Mesothelial cell of epicardium (in vitro differentiated cells): Measurements from ENCODE around the gene LMNTD1. TPM values are rescaled to one million over a fixed set of nuclear protein-coding genes. Genes with fewer than 3 reads are reported as not detected.

Experiments used
- DNase-seq, 2 experiments: peaks; one replicate each; pipeline ENCODE4 v3.0.0; 2021; ENCODE audit warnings: low spot score in 2 of 2; ENCODE audit not compliant: unreplicated experiment in 2 of 2
- H3K27ac Mint-ChIP-seq: 2 replicates; pipeline ENCODE4 v1.8.0; 2021; ENCODE audit warnings: mixed read lengths
- H3K27me3 Mint-ChIP-seq: 2 replicates; pipeline ENCODE4 v1.8.0; 2021; ENCODE audit warnings: low read depth, mixed read lengths
- H3K36me3 Mint-ChIP-seq: 2 replicates; pipeline ENCODE4 v1.8.0; 2021; ENCODE audit warnings: mixed read lengths
- H3K4me1 Mint-ChIP-seq: 2 replicates; pipeline ENCODE4 v1.8.0; 2021; ENCODE audit warnings: mixed read lengths
- H3K4me3 Mint-ChIP-seq: 2 replicates; pipeline ENCODE4 v1.8.0; 2021; ENCODE audit warnings: mild to moderate bottlenecking, moderate library complexity, mixed read lengths
- H3K9me3 Mint-ChIP-seq: 2 replicates; pipeline ENCODE4 v1.8.0; 2021; ENCODE audit warnings: mixed read lengths
- CTCF ChIP-seq: fragments of 200-600 bp; sonication (generic); IDR thresholded peaks from one replicate; pipeline ENCODE4 v1.5.0; 2021; ENCODE audit warnings: antibody characterized with exemption; ENCODE audit not compliant: unreplicated experiment
- total RNA-seq: library from RNA; stranded (reverse); gene quantifications from 3 replicates; pipeline ENCODE4 v1.2.1, GENCODE V29; 2021

LMNTD1 gene
- total RNA-seq, 1 donor from 2014 or later, result not detected

- Mint-ChIP-seq H3K27me3 (no peaks in the 10 kb centered on the region), H3K9me3 (peaks cover 12% of the 10 kb centered on the region), H3K27ac (no peak overlapping the region), H3K4me1 (no peaks in the 10 kb centered on the region), H3K36me3 (no peaks in the 10 kb centered on the region), H3K4me3 (no peak overlapping the region)
- no peak for DNase-seq
- no peak for TF ChIP-seq CTCF
These were observed 89.6 kb downstream of the LMNTD1 start for GRCh38 chr12:25463521-25463920.

- H3K4me3 Mint-ChIP-seq, result no peak overlapping the region
- TF ChIP-seq CTCF, result no peak
- H3K36me3 Mint-ChIP-seq, result no peaks in the 10 kb centered on the region
- no peak overlapping the region for H3K27ac Mint-ChIP-seq
- peaks cover 5% of the 10 kb centered on the region for H3K4me1 Mint-ChIP-seq
- H3K27me3 Mint-ChIP-seq, result no peaks in the 10 kb centered on the region
- no peak for DNase-seq
- peaks cover 12% of the 10 kb centered on the region for H3K9me3 Mint-ChIP-seq
These were observed 90.1 kb downstream of the LMNTD1 start for GRCh38 chr12:25463005-25463404.

- Mint-ChIP-seq H3K27me3 (no peaks in the 10 kb centered on the region), H3K27ac (no peak overlapping the region), H3K4me3 (no peak overlapping the region), H3K9me3 (peaks cover 29% of the 10 kb centered on the region), H3K36me3 (no peaks in the 10 kb centered on the region), H3K4me1 (peaks cover 5% of the 10 kb centered on the region)
- DNase-seq, result no peak
- no peak for TF ChIP-seq CTCF
These were observed 93.5 kb downstream of the LMNTD1 start for GRCh38 chr12:25459541-25459951.

- no peak for TF ChIP-seq CTCF
- DNase-seq, result no peak
- H3K9me3 Mint-ChIP-seq, result peaks cover 27% of the 10 kb centered on the region
- no peak overlapping the region for H3K4me3 Mint-ChIP-seq
- H3K4me1 Mint-ChIP-seq, result peaks cover 5% of the 10 kb centered on the region
- H3K36me3 Mint-ChIP-seq, result no peaks in the 10 kb centered on the region
- no peaks in the 10 kb centered on the region for H3K27me3 Mint-ChIP-seq
- no peak overlapping the region for H3K27ac Mint-ChIP-seq
These were observed 95.0 kb downstream of the LMNTD1 start for GRCh38 chr12:25458047-25458552.

- Mint-ChIP-seq H3K4me1 (peaks cover 5% of the 10 kb centered on the region), H3K36me3 (no peaks in the 10 kb centered on the region), H3K9me3 (peaks cover 25% of the 10 kb centered on the region), H3K4me3 (no peak overlapping the region), H3K27me3 (no peaks in the 10 kb centered on the region), H3K27ac (no peak overlapping the region)
- TF ChIP-seq CTCF, result no peak
- DNase-seq, result no peak
These were observed 96.6 kb downstream of the LMNTD1 start for GRCh38 chr12:25456474-25456873.

- Mint-ChIP-seq H3K27me3 (no peaks in the 10 kb centered on the region), H3K27ac (no peak overlapping the region), H3K9me3 (peaks cover 29% of the 10 kb centered on the region), H3K4me1 (peaks cover 5% of the 10 kb centered on the region), H3K36me3 (no peaks in the 10 kb centered on the region), H3K4me3 (no peak overlapping the region)
- TF ChIP-seq CTCF, result no peak
- DNase-seq, result no peak
These were observed 97.4 kb downstream of the LMNTD1 start for GRCh38 chr12:25455696-25456095.
